ENCODE data around the gene SPO11.

DNA sequence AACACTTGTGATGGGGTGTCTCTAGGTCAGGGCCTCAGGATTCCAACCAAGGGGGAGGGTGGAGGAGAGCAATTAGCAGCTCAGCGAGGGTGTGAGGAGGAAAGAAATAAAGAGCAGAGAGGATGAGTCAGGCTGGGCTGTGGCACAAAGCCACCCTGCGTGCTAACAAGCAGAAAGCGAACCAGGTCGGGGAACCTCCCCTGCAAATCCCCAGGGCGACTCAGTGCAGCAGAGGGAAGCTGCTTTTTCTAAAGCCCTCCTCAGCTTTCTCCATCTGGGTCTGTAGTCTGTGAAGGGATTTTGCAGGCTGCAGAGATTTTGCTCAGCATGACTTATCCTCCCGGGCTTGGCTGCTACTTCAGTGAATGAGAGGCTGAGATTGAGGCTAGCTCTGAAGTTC is 6.6 kb upstream of the SPO11 start:
- TF ChIP-seq, protein P1, sequence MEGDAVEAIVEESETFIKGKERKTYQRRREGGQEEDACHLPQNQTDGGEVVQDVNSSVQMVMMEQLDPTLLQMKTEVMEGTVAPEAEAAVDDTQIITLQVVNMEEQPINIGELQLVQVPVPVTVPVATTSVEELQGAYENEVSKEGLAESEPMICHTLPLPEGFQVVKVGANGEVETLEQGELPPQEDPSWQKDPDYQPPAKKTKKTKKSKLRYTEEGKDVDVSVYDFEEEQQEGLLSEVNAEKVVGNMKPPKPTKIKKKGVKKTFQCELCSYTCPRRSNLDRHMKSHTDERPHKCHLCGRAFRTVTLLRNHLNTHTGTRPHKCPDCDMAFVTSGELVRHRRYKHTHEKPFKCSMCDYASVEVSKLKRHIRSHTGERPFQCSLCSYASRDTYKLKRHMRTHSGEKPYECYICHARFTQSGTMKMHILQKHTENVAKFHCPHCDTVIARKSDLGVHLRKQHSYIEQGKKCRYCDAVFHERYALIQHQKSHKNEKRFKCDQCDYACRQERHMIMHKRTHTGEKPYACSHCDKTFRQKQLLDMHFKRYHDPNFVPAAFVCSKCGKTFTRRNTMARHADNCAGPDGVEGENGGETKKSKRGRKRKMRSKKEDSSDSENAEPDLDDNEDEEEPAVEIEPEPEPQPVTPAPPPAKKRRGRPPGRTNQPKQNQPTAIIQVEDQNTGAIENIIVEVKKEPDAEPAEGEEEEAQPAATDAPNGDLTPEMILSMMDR (conservative IDR thresholded peaks at IDR 0.05; ENCODE audit: low read depth, low read length), result no peak
- TF ChIP-seq POLR2A (IDR thresholded peaks at IDR 0.05; ENCODE audit: low read depth, low read length) (no peak), RFX5 (IDR thresholded peaks at IDR 0.05; ENCODE audit: low read depth, low read length) (no peak), SMC3 (IDR thresholded peaks at IDR 0.05; ENCODE audit: low read depth, low read length) (no peak), RAD21 (IDR thresholded peaks at IDR 0.05; ENCODE audit: low read length) (no peak), CEBPB (IDR thresholded peaks at IDR 0.05; ENCODE audit: low read depth, low read length) (no peak), RCOR1 (IDR thresholded peaks at IDR 0.05; ENCODE audit: insufficient replicate concordance, low read length) (no peak), MXI1 (IDR thresholded peaks at IDR 0.05; ENCODE audit: borderline replicate concordance, low read depth, low read length) (no peak), MAFK (IDR thresholded peaks at IDR 0.05; ENCODE audit: low read depth, low read length) (no peak), MAZ (IDR thresholded peaks at IDR 0.05; ENCODE audit: borderline replicate concordance, low read depth, low read length) (no peak)

Data from IMR-90 (cell line).